MM.1S (cell line): Measurements from ENCODE around the gene OVOL3.

Experiments
- DNase-seq: peaks from one replicate; pipeline ENCODE4 v3.0.0-alpha.2; 2015
- H2AFZ ChIP-seq: fragments of 300-600 bp; sonication (generic); 2 replicates; pipeline ENCODE4 v1.6.0; 2016; ENCODE audit warnings: antibody characterized with exemption, low read length
- H3F3A ChIP-seq: fragments of 300-600 bp; sonication (generic); 2 replicates; pipeline ENCODE4 v1.6.1; 2016; ENCODE audit warnings: mild to moderate bottlenecking, antibody characterized with exemption, low read length, moderate library complexity, mixed read lengths; ENCODE audit not compliant: insufficient read depth
- H3K27ac ChIP-seq: fragments of 300-600 bp; sonication (generic); 2 replicates; pipeline ENCODE4 v1.5.1; 2016; ENCODE audit warnings: mild to moderate bottlenecking, low read length
- H3K27me3 ChIP-seq: fragments of 300-600 bp; sonication (generic); replicated peaks from 2 replicates; pipeline ENCODE4 v1.6.0; 2016; ENCODE audit warnings: low read length; ENCODE audit not compliant: insufficient read depth
- H3K36me3 ChIP-seq: fragments of 300-600 bp; sonication (generic); replicated peaks from 2 replicates; pipeline ENCODE4 v1.6.1; 2016; ENCODE audit warnings: mild to moderate bottlenecking, low read length, mixed read lengths; ENCODE audit not compliant: insufficient read depth
- H3K4me1 ChIP-seq: fragments of 300-600 bp; sonication (generic); 2 replicates; pipeline ENCODE4 v1.6.1; 2016; ENCODE audit warnings: low read length, mixed read lengths
- H3K4me2 ChIP-seq: fragments of 300-600 bp; sonication (generic); 2 replicates; pipeline ENCODE4 v1.6.0; 2016; ENCODE audit warnings: low read depth, low read length
- H3K4me3 ChIP-seq: fragments of 300-600 bp; sonication (generic); 2 replicates; pipeline ENCODE4 v1.5.1; 2016; ENCODE audit warnings: low read length, mixed read lengths
- H3K79me2 ChIP-seq: fragments of 300-600 bp; sonication (generic); 2 replicates; pipeline ENCODE4 v1.6.1; 2016; ENCODE audit warnings: mixed run types, low read length, mixed read lengths
- H3K9ac ChIP-seq: fragments of 300-600 bp; sonication (generic); 2 replicates; pipeline ENCODE4 v1.6.1; 2016; ENCODE audit warnings: low read length, mixed read lengths
- H3K9me2 ChIP-seq: fragments of 300-600 bp; sonication (generic); replicated peaks from 2 replicates; pipeline ENCODE4 v1.6.1; 2016; ENCODE audit warnings: mild to moderate bottlenecking, low read length, mixed read lengths; ENCODE audit not compliant: insufficient read depth
- H3K9me3 ChIP-seq: fragments of 300-600 bp; sonication (generic); replicated peaks from 2 replicates; pipeline ENCODE4 v1.6.1; 2016; ENCODE audit warnings: mild to moderate bottlenecking, low read length, mixed read lengths; ENCODE audit not compliant: insufficient read depth
- H4K20me1 ChIP-seq: fragments of 300-600 bp; sonication (generic); 2 replicates; pipeline ENCODE4 v1.6.1; 2016; ENCODE audit warnings: mild to moderate bottlenecking, low read length, moderate library complexity, mixed read lengths; ENCODE audit not compliant: insufficient read depth
- CTCF ChIP-seq: fragments of 300-600 bp; sonication (generic); IDR thresholded peaks from 2 replicates; pipeline ENCODE4 v1.5.1; 2016; ENCODE audit warnings: antibody characterized with exemption, low read length, mixed read lengths
- EZH2 ChIP-seq: fragments of 300-600 bp; sonication (generic); optimal IDR thresholded peaks from 2 replicates; pipeline ENCODE3; 2017; ENCODE audit warnings: low read depth, mild to moderate bottlenecking, antibody characterized with exemption, low read length, mixed read lengths
- EZH2phosphoT487 ChIP-seq: fragments of 300-600 bp; sonication (generic); IDR thresholded peaks from 2 replicates; pipeline ENCODE4 v1.6.1; 2018; ENCODE audit warnings: antibody characterized with exemption, low read length

OVOL3 gene

GRCh38 chr19:36120092-36120983, 9.4 kb downstream of the OVOL3 start:
- H3K9ac ChIP-seq: no peak overlapping the region
- H3K4me3 ChIP-seq: no peak overlapping the region
- no peaks in the 10 kb centered on the region for H3K36me3 ChIP-seq
- H3K9me3 ChIP-seq: no peaks in the 10 kb centered on the region
- H3K27me3 ChIP-seq: no peaks in the 10 kb centered on the region
- H2AFZ ChIP-seq: no peak overlapping the region
- H3K27ac ChIP-seq: no peak overlapping the region
- no peaks in the 10 kb centered on the region for H3K9me2 ChIP-seq
- DNase-seq: no peak
- no peaks in the 10 kb centered on the region for H4K20me1 ChIP-seq
- H3F3A ChIP-seq: no peaks in the 10 kb centered on the region
- peaks cover 5% of the 10 kb centered on the region; the same call in 1 of the 2 replicates for H3K4me1 ChIP-seq
- peaks cover 9% of the 10 kb centered on the region for H3K79me2 ChIP-seq
- TF ChIP-seq CTCF: no peak
- no peak for TF ChIP-seq EZH2phosphoT487
- TF ChIP-seq EZH2: no peak
- no peak overlapping the region for H3K4me2 ChIP-seq

GRCh38 chr19:36120984-36121358, 10.0 kb downstream of the OVOL3 start:
- TF ChIP-seq CTCF: no peak
- no peak for TF ChIP-seq EZH2
- no peak for TF ChIP-seq EZH2phosphoT487
- Histone ChIP-seq H3K9me3 (no peaks in the 10 kb centered on the region), H3K27ac (no peak overlapping the region), H3K9me2 (no peaks in the 10 kb centered on the region), H3F3A (no peaks in the 10 kb centered on the region), H3K9ac (no peak overlapping the region), H3K4me3 (no peak overlapping the region), H3K4me2 (no peak overlapping the region), H3K27me3 (no peaks in the 10 kb centered on the region), H3K79me2 (peaks cover 7% of the 10 kb centered on the region), H3K4me1 (peaks cover 4% of the 10 kb centered on the region; the same call in 1 of the 2 replicates), H4K20me1 (no peaks in the 10 kb centered on the region), H2AFZ (no peak overlapping the region), H3K36me3 (no peaks in the 10 kb centered on the region)
- no peak for DNase-seq

- Histone ChIP-seq H3K27me3 (no peaks in the 10 kb centered on the region), H3K79me2 (peaks cover under 1% of the 10 kb centered on the region; the same call in 1 of the 2 replicates), H3K9ac (no peak overlapping the region), H3K9me2 (no peaks in the 10 kb centered on the region), H4K20me1 (no peaks in the 10 kb centered on the region), H3K4me2 (no peak overlapping the region), H2AFZ (no peak overlapping the region), H3K27ac (no peak overlapping the region), H3K4me1 (no peaks in the 10 kb centered on the region), H3K9me3 (no peaks in the 10 kb centered on the region), H3K36me3 (no peaks in the 10 kb centered on the region), H3K4me3 (no peak overlapping the region), H3F3A (no peaks in the 10 kb centered on the region)
- TF ChIP-seq EZH2phosphoT487 (no peak), CTCF (no peak), EZH2 (no peak)
- no peak for DNase-seq
These were observed 10.7 kb downstream of the OVOL3 start for GRCh38 chr19:36121486-36122124.
